Measurements from ENCODE around the gene EPHA2. TPM values are rescaled to one million over a fixed set of nuclear protein-coding genes. Genes with fewer than 3 reads are reported as not detected.

Gene EPHA2
- total and polyA plus RNA-seq, 2 experiments from 2014 or later = 7.5 to 51.2 TPM

DNA sequence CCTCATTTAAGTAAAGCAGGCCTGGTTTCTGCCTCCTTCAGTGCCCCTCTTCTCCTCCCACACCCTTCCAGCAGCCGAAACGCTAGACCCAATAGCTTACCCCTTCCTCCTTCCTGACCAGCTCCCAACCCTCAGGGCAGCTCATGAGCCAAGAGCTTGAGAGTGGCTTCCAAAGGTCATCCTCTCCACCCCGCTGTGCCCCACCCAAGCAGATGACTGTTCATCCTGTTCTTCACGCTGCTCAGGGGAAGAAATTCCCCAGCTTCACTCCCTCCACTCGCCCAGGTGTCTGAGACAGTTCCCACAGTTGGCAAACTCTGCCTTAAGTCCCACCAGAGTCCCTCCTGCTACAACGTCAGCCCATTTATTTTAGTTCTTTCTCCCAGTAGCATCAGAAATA lies 33.1 kb upstream of the EPHA2 start:
- Histone ChIP-seq H3K4me2 (no peak overlapping the region), H3K4me3 (no peak overlapping the region), H3K79me2 (replicated peaks; ENCODE audit: insufficient read depth) (no peaks in the 10 kb centered on the region), H4K20me1 (replicated peaks; ENCODE audit: insufficient read depth) (no peaks in the 10 kb centered on the region), H3K27ac (ENCODE audit: low read depth) (no peak overlapping the region), H2AFZ (0 out of 2 replicates have a peak overlapping the region, but pooled peaks have one; percentile 28), H3K27me3 (ENCODE audit: insufficient read depth) (no peaks in the 10 kb centered on the region), H3K36me3 (ENCODE audit: insufficient read depth) (no peaks in the 10 kb centered on the region), H3K4me1 (ENCODE audit: insufficient read depth) (no peaks in the 10 kb centered on the region; the same call in 1 of the 2 replicates), H3F3A (replicated peaks; ENCODE audit: low read depth) (no peaks in the 10 kb centered on the region), H3K9me2 (ENCODE audit: insufficient read depth) (no peaks in the 10 kb centered on the region)
- Mint-ChIP-seq H3K4me1 (no peaks in the 10 kb centered on the region; the same call in 2 of the 3 replicates), H3K36me3 (ENCODE audit: low read depth) (no peaks in the 10 kb centered on the region), H3K27ac (no peak overlapping the region), H3K4me3 (no peak overlapping the region), H3K27me3 (ENCODE audit: insufficient read depth, low read depth, poor library complexity) (peaks cover 4% of the 10 kb centered on the region), H3K9me3 (no peaks in the 10 kb centered on the region)
- ATAC-seq (no peak), DNase-seq (ENCODE audit: low spot score) (no peak)
- TF ChIP-seq, protein P1, sequence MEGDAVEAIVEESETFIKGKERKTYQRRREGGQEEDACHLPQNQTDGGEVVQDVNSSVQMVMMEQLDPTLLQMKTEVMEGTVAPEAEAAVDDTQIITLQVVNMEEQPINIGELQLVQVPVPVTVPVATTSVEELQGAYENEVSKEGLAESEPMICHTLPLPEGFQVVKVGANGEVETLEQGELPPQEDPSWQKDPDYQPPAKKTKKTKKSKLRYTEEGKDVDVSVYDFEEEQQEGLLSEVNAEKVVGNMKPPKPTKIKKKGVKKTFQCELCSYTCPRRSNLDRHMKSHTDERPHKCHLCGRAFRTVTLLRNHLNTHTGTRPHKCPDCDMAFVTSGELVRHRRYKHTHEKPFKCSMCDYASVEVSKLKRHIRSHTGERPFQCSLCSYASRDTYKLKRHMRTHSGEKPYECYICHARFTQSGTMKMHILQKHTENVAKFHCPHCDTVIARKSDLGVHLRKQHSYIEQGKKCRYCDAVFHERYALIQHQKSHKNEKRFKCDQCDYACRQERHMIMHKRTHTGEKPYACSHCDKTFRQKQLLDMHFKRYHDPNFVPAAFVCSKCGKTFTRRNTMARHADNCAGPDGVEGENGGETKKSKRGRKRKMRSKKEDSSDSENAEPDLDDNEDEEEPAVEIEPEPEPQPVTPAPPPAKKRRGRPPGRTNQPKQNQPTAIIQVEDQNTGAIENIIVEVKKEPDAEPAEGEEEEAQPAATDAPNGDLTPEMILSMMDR (conservative IDR thresholded peaks at IDR 0.05; ENCODE audit: low read depth in 2 of 2) = no peak
- TF ChIP-seq EZH2 (IDR thresholded peaks at IDR 0.05; ENCODE audit: low read depth, unreplicated experiment) = no peak
- TF ChIP-seq JUNB (IDR thresholded peaks at IDR 0.05; ENCODE audit: unreplicated experiment) = no peak
- TF ChIP-seq EZH2phosphoT487 (IDR thresholded peaks at IDR 0.05; ENCODE audit: unreplicated experiment) = no peak
- TF ChIP-seq STAT1 (IDR thresholded peaks at IDR 0.05; ENCODE audit: unreplicated experiment) = no peak
- no peak for TF ChIP-seq POLR2AphosphoS5 (IDR thresholded peaks at IDR 0.05; ENCODE audit: low read depth)
- TF ChIP-seq, protein P2, sequence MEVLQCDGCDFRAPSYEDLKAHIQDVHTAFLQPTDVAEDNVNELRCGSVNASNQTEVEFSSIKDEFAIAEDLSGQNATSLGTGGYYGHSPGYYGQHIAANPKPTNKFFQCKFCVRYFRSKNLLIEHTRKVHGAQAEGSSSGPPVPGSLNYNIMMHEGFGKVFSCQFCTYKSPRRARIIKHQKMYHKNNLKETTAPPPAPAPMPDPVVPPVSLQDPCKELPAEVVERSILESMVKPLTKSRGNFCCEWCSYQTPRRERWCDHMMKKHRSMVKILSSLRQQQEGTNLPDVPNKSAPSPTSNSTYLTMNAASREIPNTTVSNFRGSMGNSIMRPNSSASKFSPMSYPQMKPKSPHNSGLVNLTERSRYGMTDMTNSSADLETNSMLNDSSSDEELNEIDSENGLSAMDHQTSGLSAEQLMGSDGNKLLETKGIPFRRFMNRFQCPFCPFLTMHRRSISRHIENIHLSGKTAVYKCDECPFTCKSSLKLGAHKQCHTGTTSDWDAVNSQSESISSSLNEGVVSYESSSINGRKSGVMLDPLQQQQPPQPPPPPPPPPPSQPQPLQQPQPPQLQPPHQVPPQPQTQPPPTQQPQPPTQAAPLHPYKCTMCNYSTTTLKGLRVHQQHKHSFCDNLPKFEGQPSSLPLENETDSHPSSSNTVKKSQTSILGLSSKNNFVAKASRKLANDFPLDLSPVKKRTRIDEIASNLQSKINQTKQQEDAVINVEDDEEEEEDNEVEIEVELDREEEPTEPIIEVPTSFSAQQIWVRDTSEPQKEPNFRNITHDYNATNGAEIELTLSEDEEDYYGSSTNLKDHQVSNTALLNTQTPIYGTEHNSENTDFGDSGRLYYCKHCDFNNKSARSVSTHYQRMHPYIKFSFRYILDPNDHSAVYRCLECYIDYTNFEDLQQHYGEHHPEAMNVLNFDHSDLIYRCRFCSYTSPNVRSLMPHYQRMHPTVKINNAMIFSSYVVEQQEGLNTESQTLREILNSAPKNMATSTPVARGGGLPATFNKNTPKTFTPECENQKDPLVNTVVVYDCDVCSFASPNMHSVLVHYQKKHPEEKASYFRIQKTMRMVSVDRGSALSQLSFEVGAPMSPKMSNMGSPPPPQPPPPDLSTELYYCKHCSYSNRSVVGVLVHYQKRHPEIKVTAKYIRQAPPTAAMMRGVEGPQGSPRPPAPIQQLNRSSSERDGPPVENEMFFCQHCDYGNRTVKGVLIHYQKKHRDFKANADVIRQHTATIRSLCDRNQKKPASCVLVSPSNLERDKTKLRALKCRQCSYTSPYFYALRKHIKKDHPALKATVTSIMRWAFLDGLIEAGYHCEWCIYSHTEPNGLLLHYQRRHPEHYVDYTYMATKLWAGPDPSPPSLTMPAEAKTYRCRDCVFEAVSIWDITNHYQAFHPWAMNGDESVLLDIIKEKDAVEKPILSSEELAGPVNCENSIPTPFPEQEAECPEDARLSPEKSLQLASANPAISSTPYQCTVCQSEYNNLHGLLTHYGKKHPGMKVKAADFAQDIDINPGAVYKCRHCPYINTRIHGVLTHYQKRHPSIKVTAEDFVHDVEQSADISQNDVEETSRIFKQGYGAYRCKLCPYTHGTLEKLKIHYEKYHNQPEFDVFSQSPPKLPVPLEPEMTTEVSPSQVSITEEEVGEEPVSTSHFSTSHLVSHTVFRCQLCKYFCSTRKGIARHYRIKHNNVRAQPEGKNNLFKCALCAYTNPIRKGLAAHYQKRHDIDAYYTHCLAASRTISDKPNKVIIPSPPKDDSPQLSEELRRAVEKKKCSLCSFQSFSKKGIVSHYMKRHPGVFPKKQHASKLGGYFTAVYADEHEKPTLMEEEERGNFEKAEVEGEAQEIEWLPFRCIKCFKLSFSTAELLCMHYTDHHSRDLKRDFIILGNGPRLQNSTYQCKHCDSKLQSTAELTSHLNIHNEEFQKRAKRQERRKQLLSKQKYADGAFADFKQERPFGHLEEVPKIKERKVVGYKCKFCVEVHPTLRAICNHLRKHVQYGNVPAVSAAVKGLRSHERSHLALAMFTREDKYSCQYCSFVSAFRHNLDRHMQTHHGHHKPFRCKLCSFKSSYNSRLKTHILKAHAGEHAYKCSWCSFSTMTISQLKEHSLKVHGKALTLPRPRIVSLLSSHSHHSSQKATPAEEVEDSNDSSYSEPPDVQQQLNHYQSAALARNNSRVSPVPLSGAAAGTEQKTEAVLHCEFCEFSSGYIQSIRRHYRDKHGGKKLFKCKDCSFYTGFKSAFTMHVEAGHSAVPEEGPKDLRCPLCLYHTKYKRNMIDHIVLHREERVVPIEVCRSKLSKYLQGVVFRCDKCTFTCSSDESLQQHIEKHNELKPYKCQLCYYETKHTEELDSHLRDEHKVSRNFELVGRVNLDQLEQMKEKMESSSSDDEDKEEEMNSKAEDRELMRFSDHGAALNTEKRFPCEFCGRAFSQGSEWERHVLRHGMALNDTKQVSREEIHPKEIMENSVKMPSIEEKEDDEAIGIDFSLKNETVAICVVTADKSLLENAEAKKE (CRISPR knock-in tag; IDR thresholded peaks at IDR 0.05) = no peak
- no peak for TF ChIP-seq NANOG (IDR thresholded peaks at IDR 0.05; ENCODE audit: borderline replicate concordance)
- no peak for TF ChIP-seq CREB1 (CRISPR knock-in tag; IDR thresholded peaks at IDR 0.05; ENCODE audit: low read depth)
- TF ChIP-seq, protein P3, sequence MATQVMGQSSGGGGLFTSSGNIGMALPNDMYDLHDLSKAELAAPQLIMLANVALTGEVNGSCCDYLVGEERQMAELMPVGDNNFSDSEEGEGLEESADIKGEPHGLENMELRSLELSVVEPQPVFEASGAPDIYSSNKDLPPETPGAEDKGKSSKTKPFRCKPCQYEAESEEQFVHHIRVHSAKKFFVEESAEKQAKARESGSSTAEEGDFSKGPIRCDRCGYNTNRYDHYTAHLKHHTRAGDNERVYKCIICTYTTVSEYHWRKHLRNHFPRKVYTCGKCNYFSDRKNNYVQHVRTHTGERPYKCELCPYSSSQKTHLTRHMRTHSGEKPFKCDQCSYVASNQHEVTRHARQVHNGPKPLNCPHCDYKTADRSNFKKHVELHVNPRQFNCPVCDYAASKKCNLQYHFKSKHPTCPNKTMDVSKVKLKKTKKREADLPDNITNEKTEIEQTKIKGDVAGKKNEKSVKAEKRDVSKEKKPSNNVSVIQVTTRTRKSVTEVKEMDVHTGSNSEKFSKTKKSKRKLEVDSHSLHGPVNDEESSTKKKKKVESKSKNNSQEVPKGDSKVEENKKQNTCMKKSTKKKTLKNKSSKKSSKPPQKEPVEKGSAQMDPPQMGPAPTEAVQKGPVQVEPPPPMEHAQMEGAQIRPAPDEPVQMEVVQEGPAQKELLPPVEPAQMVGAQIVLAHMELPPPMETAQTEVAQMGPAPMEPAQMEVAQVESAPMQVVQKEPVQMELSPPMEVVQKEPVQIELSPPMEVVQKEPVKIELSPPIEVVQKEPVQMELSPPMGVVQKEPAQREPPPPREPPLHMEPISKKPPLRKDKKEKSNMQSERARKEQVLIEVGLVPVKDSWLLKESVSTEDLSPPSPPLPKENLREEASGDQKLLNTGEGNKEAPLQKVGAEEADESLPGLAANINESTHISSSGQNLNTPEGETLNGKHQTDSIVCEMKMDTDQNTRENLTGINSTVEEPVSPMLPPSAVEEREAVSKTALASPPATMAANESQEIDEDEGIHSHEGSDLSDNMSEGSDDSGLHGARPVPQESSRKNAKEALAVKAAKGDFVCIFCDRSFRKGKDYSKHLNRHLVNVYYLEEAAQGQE (IDR thresholded peaks at IDR 0.05; ENCODE audit: unreplicated experiment) = no peak
- TF ChIP-seq ZNF331 (CRISPR knock-in tag; IDR thresholded peaks at IDR 0.05; ENCODE audit: low read depth) = no peak
- TF ChIP-seq, protein P4, sequence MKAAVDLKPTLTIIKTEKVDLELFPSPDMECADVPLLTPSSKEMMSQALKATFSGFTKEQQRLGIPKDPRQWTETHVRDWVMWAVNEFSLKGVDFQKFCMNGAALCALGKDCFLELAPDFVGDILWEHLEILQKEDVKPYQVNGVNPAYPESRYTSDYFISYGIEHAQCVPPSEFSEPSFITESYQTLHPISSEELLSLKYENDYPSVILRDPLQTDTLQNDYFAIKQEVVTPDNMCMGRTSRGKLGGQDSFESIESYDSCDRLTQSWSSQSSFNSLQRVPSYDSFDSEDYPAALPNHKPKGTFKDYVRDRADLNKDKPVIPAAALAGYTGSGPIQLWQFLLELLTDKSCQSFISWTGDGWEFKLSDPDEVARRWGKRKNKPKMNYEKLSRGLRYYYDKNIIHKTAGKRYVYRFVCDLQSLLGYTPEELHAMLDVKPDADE (IDR thresholded peaks at IDR 0.05) = no peak
- no peak for TF ChIP-seq ZNF114 (CRISPR knock-in tag; IDR thresholded peaks at IDR 0.05)

All from GM23338 (cell line).